ENCODE data around the gene ST6GALNAC5.

Gene ST6GALNAC5

DNA sequence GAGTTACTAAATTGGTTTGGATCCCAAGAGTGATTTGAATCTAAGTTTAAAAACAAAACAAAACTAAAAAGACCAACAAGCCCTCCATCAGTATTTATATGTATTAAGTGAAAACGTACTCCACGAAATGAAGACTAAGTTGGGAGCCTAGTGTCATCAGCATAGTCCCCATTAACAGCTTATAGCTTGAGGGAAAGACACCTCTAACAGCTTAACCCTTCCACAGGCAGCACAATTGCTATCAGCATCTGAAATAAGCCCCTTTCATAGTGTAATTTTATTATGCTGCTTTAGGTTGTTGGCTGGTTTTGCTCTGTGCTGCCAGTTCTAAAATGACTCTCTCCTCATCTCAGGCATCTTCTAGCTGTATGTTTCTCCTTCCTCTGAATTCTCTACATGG is 25.8 kb upstream of the ST6GALNAC5 start:
- H3K27ac Mint-ChIP-seq = no peak overlapping the region
- TF ChIP-seq, protein P1, sequence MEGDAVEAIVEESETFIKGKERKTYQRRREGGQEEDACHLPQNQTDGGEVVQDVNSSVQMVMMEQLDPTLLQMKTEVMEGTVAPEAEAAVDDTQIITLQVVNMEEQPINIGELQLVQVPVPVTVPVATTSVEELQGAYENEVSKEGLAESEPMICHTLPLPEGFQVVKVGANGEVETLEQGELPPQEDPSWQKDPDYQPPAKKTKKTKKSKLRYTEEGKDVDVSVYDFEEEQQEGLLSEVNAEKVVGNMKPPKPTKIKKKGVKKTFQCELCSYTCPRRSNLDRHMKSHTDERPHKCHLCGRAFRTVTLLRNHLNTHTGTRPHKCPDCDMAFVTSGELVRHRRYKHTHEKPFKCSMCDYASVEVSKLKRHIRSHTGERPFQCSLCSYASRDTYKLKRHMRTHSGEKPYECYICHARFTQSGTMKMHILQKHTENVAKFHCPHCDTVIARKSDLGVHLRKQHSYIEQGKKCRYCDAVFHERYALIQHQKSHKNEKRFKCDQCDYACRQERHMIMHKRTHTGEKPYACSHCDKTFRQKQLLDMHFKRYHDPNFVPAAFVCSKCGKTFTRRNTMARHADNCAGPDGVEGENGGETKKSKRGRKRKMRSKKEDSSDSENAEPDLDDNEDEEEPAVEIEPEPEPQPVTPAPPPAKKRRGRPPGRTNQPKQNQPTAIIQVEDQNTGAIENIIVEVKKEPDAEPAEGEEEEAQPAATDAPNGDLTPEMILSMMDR (IDR thresholded peaks at IDR 0.05; ENCODE audit: unreplicated experiment in 3 of 3) = no peak
- H3K4me3 Mint-ChIP-seq = no peak overlapping the region
- H3K4me1 Mint-ChIP-seq = no peaks in the 10 kb centered on the region
- peaks cover 13% of the 10 kb centered on the region for H3K9me3 Mint-ChIP-seq
- H3K36me3 Mint-ChIP-seq (ENCODE audit: low read depth) = no peaks in the 10 kb centered on the region
- no peaks in the 10 kb centered on the region for H3K27me3 Mint-ChIP-seq (ENCODE audit: low read depth)

DNA sequence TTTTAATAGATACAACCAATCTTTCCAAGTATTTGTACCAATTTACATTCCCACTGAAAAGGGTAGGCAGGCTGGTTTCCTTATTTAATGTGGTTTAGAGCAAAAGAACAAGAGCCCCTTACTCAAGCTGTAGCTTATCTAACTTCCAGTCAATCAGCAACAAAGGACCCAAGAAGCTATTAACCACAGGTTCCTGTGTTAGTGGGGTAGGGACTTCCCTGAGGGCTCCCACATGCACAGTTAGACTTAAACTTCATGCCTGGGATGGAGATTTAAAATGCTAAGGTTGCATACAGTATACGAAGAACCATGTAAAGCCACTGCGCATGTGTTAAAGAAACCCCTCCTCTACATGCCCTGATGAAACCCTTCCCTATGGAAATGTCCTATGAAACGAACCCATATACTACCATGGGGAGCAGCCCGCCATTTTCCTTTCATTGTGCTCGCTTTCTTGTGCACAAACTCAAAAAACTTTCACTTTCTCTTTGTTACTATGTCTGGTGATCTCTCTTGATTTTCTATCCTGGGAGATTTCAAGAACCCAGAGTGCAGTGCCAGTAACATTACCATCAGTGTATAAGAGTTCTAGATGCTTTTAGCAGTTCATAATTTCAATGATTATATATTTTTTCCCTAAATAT is 23.3 kb upstream of the ST6GALNAC5 start:
- H3K27ac Mint-ChIP-seq = no peak overlapping the region
- TF ChIP-seq, protein P1 (IDR thresholded peaks at IDR 0.05; ENCODE audit: unreplicated experiment in 3 of 3) = no peak
- no peaks in the 10 kb centered on the region for H3K27me3 Mint-ChIP-seq (ENCODE audit: low read depth)

DNA sequence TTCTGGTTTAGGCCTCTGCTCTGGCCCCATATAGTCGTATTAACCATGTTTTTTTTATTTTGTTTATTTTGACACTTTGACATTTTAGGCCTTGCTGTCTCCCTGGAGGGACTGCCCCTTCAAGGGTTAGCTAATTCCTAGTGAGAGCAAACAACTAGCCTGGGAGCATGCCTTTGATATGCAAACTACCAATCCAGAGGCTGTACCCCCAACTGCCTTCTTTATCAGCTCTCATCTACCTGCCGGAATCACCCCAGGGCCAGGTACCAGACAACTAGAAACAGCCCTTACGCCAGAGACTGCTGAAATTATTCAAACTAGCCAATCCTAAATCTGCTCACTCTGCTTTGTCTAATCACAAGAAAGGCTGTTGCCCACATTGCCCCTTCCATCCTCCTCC is 13.0 kb upstream of the ST6GALNAC5 start:
- no peaks in the 10 kb centered on the region for H3K36me3 Mint-ChIP-seq (ENCODE audit: low read depth)
- no peak overlapping the region for H3K4me3 Mint-ChIP-seq
- no peak overlapping the region for H3K27ac Mint-ChIP-seq
- no peaks in the 10 kb centered on the region for H3K9me3 Mint-ChIP-seq
- H3K4me1 Mint-ChIP-seq = peaks cover 10% of the 10 kb centered on the region
- TF ChIP-seq, protein P1 (IDR thresholded peaks at IDR 0.05; ENCODE audit: unreplicated experiment in 3 of 3) = no peak
- H3K27me3 Mint-ChIP-seq (ENCODE audit: low read depth) = no peaks in the 10 kb centered on the region

More for the DNA sequence above, 23.3 kb upstream of the ST6GALNAC5 start:
- Mint-ChIP-seq H3K4me3 (no peak overlapping the region), H3K9me3 (peaks cover 17% of the 10 kb centered on the region), H3K4me1 (no peaks in the 10 kb centered on the region), H3K36me3 (ENCODE audit: low read depth) (no peaks in the 10 kb centered on the region)

DNA sequence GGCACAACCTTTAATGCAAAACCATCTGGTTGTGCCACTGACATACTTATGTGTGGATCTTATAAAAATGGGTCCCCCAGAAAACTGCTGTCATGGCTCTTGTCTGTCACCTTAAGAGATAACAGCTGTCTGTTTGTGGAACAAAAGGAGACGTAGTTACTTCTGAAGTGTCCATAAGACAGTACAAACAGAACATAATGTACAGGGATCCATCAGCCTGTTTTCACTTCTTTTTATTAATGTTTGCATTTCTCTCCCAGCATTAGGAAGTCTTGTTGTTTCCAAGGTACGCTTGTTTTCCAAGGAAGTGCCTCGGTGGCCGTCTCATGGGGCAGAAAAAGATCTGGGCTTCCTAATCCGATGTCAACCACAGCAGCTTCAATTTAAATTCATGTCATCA is 11.2 kb upstream of the ST6GALNAC5 start:
- no peak overlapping the region for H3K4me3 Mint-ChIP-seq
- no peaks in the 10 kb centered on the region for H3K27me3 Mint-ChIP-seq (ENCODE audit: low read depth)
- TF ChIP-seq, protein P1 (IDR thresholded peaks at IDR 0.05; ENCODE audit: unreplicated experiment in 3 of 3) = no peak
- no peak overlapping the region for H3K27ac Mint-ChIP-seq
- H3K9me3 Mint-ChIP-seq = peaks cover 3% of the 10 kb centered on the region
- no peaks in the 10 kb centered on the region for H3K36me3 Mint-ChIP-seq (ENCODE audit: low read depth)
- H3K4me1 Mint-ChIP-seq = peaks cover 10% of the 10 kb centered on the region

DNA sequence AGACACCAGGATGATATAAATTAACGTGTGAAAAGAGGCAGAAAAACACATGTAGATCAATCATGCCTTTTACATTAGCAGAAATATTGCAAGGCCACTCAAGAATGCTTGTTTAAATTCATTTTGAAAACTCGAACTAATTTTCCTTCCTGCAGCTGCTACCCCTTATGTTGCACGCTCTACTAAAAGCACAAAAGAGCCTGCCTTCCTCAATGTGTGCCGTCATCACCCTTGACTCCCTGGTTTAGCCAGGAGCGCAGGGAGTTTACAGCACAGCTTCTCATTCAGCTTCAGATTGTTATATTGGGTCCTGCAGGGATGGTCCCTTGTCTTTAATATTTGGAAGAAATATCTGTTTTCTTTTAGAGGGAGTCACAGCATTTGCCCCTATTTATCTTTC is 10.1 kb upstream of the ST6GALNAC5 start:
- no peaks in the 10 kb centered on the region for H3K27me3 Mint-ChIP-seq (ENCODE audit: low read depth)
- H3K27ac Mint-ChIP-seq = no peak overlapping the region
- peaks cover 3% of the 10 kb centered on the region for H3K9me3 Mint-ChIP-seq
- no peaks in the 10 kb centered on the region for H3K36me3 Mint-ChIP-seq (ENCODE audit: low read depth)
- H3K4me1 Mint-ChIP-seq = peaks cover 10% of the 10 kb centered on the region
- TF ChIP-seq, protein P1 (IDR thresholded peaks at IDR 0.05; ENCODE audit: unreplicated experiment in 3 of 3) = no peak
- no peak overlapping the region for H3K4me3 Mint-ChIP-seq

DNA sequence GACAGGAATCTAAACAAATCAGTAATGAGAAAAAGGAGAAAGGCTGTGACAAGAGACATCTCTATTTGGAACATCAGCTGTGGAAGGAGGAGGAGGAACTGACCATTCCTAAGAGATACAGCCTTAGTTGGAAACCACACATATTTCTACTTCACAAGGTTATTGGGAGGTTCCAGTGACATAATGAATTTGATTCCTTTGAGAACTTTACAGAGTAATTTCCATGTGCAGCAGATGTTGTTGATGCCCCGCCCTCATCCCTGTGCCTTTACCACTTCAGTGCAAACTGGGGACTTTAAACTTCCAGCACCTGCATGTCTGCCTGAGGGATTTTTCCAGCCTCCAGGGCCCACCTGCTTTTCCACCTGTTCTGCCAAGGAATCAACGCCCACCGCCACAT is 9.3 kb upstream of the ST6GALNAC5 start:
- no peaks in the 10 kb centered on the region for H3K36me3 Mint-ChIP-seq (ENCODE audit: low read depth)
- H3K4me1 Mint-ChIP-seq = peaks cover 10% of the 10 kb centered on the region

More for the DNA sequence above, 9.3 kb upstream of the ST6GALNAC5 start:
- TF ChIP-seq, protein P1 (IDR thresholded peaks at IDR 0.05; ENCODE audit: unreplicated experiment in 3 of 3) = no peak
- H3K27ac Mint-ChIP-seq = no peak overlapping the region
- peaks cover 3% of the 10 kb centered on the region for H3K9me3 Mint-ChIP-seq
- H3K27me3 Mint-ChIP-seq (ENCODE audit: low read depth) = no peaks in the 10 kb centered on the region
- H3K4me3 Mint-ChIP-seq = no peak overlapping the region
